CD4-positive, alpha-beta T cell treated with Interferon gamma for 1 hour (primary cell): Measurements from ENCODE around the gene QDPR.
"Not testable (repeated sequence)": the region's sequence is repeated elsewhere in the genome, so short reads cannot be mapped to it uniquely, and the experiment has no call there.

Experiments
- DNase-seq: peaks from one replicate; pipeline ENCODE4 v3.0.0-alpha.2; 2020

The QDPR gene

DNA sequence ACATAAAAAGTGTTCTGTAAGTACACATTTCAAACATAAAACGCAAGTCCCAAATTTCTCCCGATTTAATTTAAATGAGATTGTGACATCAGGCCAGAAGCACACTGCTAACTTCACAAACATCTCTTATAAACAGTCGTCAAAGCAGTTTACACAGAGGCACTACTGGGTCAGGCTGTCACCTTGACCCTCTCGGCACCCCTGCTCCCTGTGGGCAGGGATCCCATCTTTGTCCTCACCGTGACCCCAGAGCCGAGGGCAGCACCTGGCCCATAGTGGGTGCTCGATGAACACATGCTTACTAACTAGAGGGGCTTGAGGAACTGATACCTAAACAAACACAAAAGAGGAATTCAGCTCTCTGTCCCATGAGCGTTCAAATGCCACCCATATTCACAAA is 22.2 kb downstream of the QDPR start:
- no peak for DNase-seq

DNA sequence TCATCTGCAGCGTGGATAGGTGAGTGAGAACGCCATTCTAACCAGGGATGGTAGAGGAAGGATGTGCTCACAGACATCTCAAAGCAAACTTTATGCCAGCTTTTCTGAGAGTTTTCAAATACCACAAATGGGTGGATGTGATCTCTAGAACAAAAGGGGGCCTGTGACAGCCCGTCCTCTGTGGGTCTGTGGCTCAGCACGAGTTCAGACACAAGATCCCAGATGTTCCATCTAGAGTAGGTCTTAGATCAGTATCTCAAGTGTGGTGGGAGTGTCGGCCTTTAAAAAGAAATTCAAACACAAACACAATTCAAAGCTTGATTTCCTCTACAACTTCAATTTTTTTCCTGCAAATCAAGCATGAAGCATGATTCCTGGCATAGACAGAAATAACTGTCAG is 22.8 kb downstream of the QDPR start:
- DNase-seq: no peak

DNA sequence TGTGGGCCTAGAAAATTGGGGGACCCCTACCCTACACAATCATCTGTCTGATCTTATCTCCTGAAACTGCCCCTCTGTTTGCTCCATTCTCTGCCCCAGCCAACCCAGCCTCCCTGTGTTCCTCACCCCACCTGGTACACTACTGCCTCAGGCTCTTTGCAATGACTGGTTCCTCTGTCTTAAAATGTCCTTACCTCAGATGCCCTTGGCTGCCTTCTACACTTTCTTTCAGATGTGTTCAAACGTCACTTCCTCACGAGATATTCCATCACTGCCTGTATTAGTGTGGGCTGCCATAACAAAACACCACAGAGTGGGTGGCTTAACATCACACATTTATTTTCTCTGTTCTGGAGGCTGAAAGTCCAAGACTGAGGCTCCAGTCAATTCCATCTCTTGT is 29.2 kb downstream of the QDPR start:
- no peak for DNase-seq

DNA sequence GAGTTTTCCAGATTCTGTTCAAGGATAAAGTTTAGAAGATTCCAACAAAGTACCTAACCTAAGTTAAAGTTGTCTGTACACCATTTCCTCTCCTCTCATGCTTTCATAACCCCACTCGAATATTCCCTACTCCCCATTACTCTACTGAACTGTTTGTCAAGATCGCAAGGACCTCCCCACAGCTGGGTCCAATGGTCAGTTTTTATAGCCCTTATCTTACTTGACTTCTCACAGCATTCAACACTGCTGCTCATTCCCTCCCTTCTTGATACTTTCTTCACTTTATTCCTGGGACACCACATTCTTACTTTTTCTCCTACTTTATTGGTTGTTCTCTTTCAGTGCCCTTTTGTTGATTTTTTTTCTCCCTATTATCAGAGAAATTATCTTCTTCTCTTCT is 30.9 kb downstream of the QDPR start:
- DNase-seq: no peak

DNA sequence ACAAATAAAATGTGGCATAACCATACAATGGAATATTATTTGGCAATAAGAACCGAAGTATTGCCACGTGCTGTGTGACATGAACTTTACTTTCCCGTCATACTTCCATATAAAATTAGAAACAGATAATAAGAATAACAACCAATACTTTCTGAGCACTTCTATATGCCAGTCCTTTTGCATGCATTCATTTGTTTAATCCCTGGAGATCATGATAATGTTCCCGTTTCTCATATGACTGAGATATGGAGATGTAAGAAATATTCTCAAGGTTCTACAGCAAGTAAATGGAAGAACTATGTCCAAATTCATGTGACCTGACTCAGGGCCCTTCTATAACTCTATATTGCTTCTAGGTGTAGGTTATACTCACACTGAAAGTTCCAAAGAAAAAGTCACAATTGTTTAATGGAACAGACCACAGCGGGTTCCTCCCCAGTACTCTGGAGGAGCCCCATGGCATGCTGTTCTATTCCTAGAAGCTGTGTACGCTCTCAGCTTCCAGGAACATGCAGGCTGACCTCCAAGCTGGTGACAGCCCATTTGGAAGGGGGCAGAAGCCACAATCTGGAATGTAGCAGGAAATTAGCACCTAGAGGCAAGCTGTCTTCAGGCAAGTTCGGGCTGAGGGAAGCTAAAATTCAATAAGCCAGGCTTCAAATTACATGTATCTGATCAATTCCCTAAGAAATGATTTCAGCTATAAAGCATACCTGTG is 31.5 kb downstream of the QDPR start:
- no peak for DNase-seq

DNA sequence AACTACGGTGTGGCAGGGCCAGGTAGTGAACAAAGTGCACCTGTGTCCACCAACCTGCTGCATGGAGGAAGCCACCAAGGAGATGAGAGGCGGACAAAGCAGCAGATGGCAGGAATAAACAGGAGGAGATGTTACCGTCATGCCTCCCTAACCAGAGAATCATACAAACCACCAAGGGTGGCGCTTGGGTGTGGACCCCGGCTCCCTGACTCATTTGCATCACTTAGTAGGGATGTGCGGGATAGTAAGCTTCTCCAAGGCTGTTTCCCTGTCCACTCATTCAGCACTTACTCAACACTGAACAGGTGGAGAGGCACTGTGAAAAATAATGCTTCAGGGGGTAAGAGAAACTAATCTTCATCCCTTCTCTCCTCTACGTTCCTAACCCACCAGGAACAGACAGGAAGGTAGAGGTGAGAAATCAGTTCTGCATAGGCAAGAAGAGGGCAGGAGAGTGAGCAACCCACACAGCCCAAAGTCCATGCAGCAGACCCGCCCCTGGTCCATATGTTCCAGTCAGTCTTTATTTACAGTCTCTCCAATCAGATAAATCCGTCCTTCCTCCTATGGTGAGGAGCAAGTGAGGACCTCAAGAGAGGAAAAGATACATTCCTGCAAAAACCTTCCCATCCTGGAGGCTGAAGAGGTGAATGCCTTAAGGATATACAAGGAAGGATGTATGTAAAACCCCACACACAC is 34.0 kb downstream of the QDPR start:
- no peak for DNase-seq

DNA sequence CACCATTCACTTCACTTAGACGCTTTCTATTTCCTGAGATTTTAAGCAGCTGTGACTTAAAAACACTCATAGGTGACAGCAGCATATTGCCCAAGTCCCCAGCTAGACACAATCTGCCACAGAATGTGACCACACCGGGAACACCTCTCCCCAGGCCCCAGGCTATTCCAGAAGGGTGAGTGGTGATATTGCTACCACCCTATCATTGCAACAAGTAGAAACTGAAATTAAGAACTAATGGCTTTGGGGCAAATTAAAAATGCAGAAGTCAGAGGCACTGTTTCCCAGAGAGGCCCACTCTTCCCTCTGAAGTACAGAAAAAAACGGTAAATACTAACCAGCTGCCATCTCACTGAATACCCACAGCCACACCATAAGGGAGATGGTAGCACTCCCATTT is 35.0 kb downstream of the QDPR start:
- DNase-seq: no peak

DNA sequence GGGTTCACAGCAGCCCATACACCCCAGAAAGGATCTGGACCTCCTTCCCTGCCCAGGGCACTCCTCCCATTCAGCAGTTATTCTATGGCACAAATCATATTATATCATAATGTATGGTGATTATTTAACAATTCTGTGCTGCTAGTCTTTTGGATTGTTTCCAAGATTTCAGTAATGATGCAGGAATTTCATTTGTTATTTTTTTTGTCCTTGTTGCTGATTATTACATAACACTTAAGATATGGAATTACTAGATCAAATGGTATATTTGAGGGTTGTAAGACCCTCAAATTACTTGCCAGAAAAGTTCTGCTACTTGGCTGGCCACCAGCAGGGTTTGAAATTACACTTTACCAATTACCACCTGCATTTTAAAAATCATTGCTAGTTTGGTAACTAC is 36.4 kb downstream of the QDPR start:
- no peak for DNase-seq

DNA sequence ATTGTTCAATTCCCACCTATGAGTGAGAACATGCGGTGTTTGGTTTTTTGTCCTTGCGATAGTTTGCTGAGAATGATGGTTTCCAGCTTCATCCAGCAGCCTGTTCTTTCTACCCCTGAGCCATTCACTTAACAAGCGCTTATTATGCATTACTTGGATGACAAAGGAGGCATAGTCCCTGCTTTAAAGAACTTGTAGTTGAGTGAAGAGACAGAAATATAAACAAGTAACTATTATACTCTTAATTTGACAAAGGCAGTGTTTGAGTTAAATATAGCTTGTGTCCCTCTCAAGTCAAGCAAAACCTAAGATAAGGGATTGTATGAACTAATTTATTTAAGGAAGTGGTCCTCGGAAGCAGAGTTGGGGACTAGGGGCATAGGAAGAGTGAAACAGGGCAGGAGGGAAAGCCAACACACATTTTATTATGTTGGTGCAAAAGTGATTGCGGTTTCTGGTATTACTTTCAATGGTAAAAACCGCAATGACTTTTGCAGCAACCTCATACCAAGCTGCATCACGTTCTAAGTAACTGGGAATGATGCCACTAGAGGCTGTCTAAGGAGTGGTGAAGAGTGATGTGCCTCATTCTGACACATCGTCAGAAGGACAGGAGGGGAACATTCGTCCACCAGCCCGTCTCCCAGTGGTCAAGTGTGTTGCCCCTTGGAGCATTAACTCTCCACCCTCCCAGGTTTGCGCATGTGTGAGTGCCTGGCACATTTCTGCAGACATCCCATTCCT is 41.8 kb downstream of the QDPR start:
- DNase-seq: no peak

DNA sequence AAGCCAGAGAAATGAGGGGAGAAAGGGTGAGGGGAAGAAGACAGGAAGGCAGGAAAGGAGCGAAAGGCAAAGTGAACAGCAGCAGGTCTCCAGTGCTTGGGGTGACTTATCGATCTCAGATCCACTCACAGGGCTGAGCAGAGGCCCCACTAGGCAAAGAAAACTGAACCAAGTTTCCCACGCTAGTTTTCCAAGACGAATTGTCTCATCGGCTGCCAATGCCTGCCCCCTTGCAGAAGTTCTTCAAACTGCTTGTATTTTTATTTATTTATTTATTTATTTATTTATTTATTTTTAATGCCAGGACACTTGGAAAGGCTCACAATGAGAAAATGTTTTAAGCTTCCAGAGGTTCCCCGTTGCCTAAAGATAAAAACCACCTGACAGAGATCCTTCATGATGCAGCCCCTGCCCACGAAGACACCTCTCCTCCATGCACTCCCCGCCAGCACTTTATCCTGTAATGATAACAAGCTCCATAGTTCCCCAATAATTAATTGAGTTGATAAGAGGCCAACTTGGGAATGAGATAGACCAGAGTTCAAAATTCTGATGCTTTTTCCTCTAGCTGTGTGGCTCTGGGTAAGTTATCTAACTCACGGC is 43.2 kb downstream of the QDPR start:
- DNase-seq: no peak

DNA sequence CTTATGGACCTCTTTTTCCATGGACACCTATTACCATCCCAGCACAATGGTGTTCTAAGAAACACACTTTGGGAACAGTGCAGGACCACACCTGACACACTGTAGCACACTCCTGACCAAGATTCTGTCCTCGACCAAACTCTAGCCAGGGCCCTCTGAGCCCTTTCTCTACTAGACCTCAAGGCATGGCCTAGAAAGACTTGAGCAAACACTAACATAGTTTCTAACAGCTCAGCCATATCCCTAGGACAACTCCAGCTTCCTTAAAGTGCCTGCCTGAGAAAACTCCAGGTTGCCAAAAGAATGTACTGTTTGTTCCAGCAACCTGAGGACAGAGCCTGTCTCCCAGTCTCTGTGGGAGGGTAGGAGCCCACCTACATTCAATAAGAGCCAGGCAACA is 48.3 kb downstream of the QDPR start:
- DNase-seq: no peak

DNA sequence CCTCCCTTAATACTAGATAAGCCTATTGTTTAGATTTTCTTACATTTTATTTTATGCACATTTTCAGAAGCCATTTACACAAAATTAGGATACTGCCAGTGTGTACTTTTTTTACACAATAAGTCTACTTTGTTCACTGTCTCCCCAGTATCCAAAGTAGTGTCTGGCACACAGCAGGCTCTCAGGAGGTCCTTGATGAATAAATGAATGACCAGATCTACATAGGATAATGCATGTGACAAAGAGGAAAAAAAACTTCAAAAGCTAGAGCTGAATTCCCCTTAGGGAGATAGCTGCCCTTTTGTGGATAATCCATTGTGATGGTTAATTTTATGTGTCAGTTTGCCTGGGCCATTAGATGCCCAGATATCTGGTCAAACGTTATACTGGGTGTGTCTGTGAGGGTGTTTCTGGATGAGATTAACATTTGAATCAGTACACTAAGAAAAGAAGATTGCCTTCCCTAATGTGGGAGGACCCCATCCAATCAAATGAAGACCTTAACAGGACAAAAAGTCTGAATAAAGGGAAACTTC is 61.6 kb downstream of the QDPR start:
- no peak for DNase-seq

DNA sequence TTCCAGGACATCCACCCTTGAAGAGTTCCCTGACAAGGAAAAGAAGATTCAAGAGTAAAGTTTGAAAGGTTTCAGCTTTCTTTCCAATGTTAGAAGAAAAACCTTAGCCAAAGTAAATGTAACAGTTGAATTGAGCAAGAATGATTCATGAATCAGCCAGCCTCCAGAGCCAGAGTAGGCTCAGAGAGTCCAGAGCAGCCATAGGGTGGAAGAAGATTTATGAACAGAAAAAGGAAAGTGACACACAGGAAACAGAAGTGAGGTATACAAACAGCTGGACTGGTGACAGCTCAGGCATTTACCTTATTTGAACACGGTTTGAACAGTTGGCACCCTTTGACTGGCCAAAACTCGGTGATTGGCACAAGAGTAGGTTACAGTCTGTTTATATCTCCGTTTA is 63.2 kb downstream of the QDPR start:
- no peak for DNase-seq

DNA sequence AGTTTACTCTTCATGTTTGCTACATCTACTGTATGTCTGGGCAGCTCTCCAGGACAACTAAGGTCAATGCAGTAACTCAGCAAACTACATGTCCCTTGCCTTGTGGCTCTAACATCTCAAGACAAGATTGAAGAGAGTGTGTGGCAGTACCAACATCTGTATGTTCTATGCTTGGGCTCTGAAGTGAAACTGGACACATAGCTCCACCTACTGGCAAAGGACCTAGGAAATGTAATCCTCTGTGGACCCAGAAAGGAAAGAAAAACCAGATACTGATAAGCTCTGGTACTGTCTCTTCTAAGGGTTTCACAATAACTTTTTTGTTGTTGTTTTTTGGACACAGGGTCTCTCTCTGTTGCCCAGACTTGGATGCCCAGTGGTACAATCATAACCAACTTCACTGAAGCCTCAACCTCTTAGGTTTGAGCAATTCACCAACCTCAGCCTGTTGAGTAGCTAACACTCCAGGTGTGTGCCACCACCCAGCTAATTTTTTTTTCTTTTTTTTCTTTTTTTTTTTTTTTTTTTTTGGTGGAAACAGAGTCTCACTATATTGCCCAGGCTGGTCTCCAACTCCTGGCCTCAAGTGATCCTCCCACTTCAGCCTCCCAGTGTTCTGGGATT is 64.1 kb downstream of the QDPR start:
- peak; percentile 7 for DNase-seq

DNA sequence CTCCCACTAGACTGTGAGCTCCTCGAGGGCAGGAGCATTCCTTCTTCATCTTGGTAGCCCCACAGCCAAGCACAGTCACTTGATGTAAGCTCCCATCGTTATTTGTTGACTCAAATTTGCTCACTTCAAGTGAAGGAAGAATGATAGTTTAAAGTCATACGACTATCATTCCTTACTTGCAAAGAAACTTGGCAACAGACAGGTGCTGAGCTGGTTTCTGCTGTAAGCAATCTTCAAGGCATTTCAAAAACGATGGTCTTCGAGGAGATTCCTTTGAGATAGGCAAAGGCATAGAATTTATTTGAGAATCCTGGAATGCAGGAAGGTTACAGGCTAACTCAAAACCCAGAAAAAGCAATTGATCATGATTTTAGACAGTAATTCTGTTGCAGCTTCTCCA is 64.8 kb downstream of the QDPR start:
- no peak for DNase-seq

DNA sequence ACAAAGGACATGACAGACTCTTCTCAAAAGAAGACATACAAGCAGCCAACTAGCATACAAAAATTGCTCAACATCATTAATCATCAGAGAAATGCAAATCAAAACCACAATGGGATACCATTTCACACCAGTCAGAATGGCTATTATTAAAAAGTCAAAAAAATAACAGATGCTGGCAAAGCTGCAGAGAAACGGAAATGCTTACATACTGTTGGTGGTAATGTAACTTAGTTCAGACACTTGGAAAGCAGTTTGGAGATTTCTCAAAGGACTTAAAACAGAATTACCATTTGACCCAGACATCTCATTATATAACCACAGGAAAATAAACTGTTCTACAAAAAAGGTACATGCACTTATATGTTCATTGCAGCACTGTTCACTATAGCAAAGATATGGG is 69.4 kb downstream of the QDPR start:
- DNase-seq: not testable (repeated sequence)

DNA sequence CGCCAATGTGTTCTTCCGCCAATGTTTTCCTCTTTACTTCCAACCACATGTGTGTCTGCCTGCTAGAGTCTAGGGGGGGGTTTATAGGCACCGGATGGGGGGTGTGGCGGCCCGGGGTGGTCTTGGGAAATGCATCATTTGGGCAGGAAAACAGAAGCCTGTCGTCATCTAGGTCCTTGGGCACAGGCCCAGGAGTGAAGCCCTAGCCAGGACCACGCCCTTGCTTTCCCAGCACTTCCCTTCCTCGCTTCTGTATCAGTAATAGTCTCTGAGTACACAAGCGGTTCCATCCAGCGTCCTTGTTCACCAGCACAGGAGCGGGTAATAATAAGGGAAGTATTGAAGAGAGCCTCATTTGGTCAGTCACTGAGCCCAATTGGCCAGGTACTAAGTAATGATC is 74.5 kb downstream of the QDPR start:
- DNase-seq: no peak

DNA sequence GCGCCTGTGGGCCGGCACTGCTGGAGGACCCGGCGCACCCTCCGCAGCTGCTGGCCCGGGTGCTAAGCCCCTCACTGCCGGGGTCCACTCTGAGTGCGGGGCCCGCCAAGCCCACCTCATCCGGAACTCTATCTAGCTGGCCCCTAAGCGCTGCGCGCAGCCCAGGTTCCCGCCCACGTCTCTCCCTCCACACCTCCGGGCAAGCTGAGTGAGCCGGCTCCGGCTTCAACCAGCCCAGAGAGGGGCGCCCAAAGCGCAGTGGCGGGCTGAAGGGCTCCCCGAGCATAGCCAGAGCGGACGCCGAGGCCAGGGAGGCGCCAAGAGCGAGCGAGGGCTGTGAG is 75.2 kb downstream of the QDPR start:
- no peak for DNase-seq
